ENCODE results near the gene TWNK.
A peak's percentile ranks its signal among the peaks of the same experiment; 100 is the strongest.

- TF ChIP-seq CTCF (IDR thresholded peaks at IDR 0.05) (peak; percentile 92 to 95 (median 94)), POLR2AphosphoS5 (IDR thresholded peaks at IDR 0.05) (peak; percentile 29), POLR2A (IDR thresholded peaks at IDR 0.05) (peak in 1 of 2 donors; percentile 6), EP300 (IDR thresholded peaks at IDR 0.05) (no peak)
These were observed 10.2 kb downstream of the TWNK start for GRCh38 chr10:100997360-100998182.

Data from gastroesophageal sphincter (tissue), 3 donors.